ENCODE data around the gene MAN2B2.
"Not testable (repeated sequence)": the region's sequence is repeated elsewhere in the genome, so short reads cannot be mapped to it uniquely, and the experiment has no call there.

Gene MAN2B2

DNA sequence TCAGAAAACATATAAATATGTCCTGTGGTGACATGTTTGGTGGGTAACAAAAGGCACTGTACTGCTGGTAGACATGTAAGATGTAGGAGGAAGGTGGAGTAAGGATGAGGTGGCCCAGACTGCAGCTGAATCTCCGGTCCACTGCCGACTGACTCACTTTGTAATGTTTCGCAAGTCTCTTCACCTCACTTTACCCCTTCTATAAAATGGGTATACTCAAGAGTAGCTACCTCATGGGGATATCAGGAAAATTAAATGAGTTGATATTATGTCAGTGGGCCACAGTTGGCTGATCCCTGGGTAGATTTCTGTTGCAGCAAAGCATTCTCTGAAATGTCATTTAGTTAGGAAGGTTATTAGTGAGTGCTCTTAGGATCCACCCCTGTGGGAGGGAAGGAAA, 87.6 kb downstream of the MAN2B2 start:
- no peak overlapping the region for H3K4me3 ChIP-seq (ENCODE audit: low read depth, low read length)
- no peaks in the 10 kb centered on the region for H3K36me3 ChIP-seq (ENCODE audit: control insufficient read depth, insufficient read depth, low read length)
- H3K9ac ChIP-seq (ENCODE audit: low read length): no peak overlapping the region
- H3K4me1 ChIP-seq (ENCODE audit: control insufficient read depth, insufficient read depth, low read length): peaks cover 9% of the 10 kb centered on the region
- peaks cover 4% of the 10 kb centered on the region; the same call in 1 of the 2 replicates for H3K9me3 ChIP-seq (ENCODE audit: control insufficient read depth, insufficient read depth, low read depth, low read length)
- peaks cover 45% of the 10 kb centered on the region for H3K27me3 ChIP-seq (ENCODE audit: control insufficient read depth, insufficient read depth, low read length)
- H3K27ac ChIP-seq (ENCODE audit: low read depth, low read length): no peak overlapping the region

- Histone ChIP-seq H3K36me3 (ENCODE audit: control insufficient read depth, insufficient read depth, low read length) (no peaks in the 10 kb centered on the region), H3K9me3 (ENCODE audit: control insufficient read depth, insufficient read depth, low read depth, low read length) (peaks cover 4% of the 10 kb centered on the region; the same call in 1 of the 2 replicates), H3K27me3 (ENCODE audit: control insufficient read depth, insufficient read depth, low read length) (peaks cover 36% of the 10 kb centered on the region), H3K27ac (ENCODE audit: low read depth, low read length) (no peak overlapping the region), H3K9ac (ENCODE audit: low read length) (no peak overlapping the region), H3K4me3 (ENCODE audit: low read depth, low read length) (no peak overlapping the region; the same call in 1 of the 2 replicates), H3K4me1 (ENCODE audit: control insufficient read depth, insufficient read depth, low read length) (no peaks in the 10 kb centered on the region)
Observed at GRCh38 chr4:6663596-6664393, 88.8 kb downstream of the MAN2B2 start.

- H3K9ac ChIP-seq (ENCODE audit: low read length): no peak overlapping the region
- peaks cover 4% of the 10 kb centered on the region; the same call in 1 of the 2 replicates for H3K9me3 ChIP-seq (ENCODE audit: control insufficient read depth, insufficient read depth, low read depth, low read length)
- peaks cover 25% of the 10 kb centered on the region; the same call in 1 of the 2 replicates for H3K27me3 ChIP-seq (ENCODE audit: control insufficient read depth, insufficient read depth, low read length)
- no peak overlapping the region for H3K27ac ChIP-seq (ENCODE audit: low read depth, low read length)
- no peak overlapping the region for H3K4me3 ChIP-seq (ENCODE audit: low read depth, low read length)
- no peaks in the 10 kb centered on the region for H3K4me1 ChIP-seq (ENCODE audit: control insufficient read depth, insufficient read depth, low read length)
- H3K36me3 ChIP-seq (ENCODE audit: control insufficient read depth, insufficient read depth, low read length): no peaks in the 10 kb centered on the region
Observed at GRCh38 chr4:6665320-6665654, 90.3 kb downstream of the MAN2B2 start.

DNA sequence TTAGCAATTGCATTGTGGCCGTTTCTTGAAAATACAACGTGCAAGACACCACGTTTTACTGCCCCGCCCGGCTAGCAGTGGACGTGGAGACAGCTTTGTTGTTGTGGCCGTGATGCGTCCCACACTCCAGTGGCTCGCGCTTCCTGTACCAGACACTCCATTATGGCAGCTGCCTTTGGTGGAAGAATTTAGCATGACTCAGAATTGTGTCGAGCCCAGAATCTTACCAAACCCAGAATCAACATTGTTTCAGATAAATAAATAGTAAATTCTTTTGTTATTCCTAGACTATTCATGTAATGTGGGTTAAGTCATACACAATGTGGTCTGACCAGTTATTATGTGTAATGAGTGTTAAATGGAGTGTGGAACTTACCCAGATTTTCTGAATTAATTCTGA, 93.4 kb downstream of the MAN2B2 start:
- Histone ChIP-seq H3K9me3 (ENCODE audit: control insufficient read depth, insufficient read depth, low read depth, low read length) (peaks cover 4% of the 10 kb centered on the region), H3K27ac (ENCODE audit: low read depth, low read length) (no peak overlapping the region), H3K4me1 (ENCODE audit: control insufficient read depth, insufficient read depth, low read length) (no peaks in the 10 kb centered on the region), H3K27me3 (ENCODE audit: control insufficient read depth, insufficient read depth, low read length) (peaks cover 4% of the 10 kb centered on the region; the same call in 1 of the 2 replicates), H3K9ac (ENCODE audit: low read length) (no peak overlapping the region), H3K36me3 (ENCODE audit: control insufficient read depth, insufficient read depth, low read length) (no peaks in the 10 kb centered on the region), H3K4me3 (ENCODE audit: low read depth, low read length) (no peak overlapping the region)

DNA sequence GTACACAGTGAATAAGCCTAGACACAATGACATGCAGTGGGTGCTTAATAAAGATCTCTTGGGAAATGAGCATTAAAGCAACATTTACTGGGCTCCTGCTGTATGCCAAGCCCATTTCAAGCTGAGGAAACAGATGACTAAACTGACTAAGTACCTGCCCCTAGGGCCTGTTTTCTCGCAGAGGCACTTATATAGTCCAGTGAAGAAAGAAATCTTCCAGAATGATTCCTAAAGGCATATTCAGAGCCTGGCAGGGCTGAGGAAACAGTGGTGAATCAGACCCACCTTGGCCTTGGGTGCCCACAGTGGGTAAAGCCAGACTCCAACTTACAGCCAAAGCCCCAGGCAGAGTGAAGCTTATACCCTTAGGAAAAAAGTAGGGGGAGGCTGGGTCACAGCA, 96.7 kb downstream of the MAN2B2 start:
- peaks cover 13% of the 10 kb centered on the region for H3K4me1 ChIP-seq (ENCODE audit: control insufficient read depth, insufficient read depth, low read length)
- no peaks in the 10 kb centered on the region; the same call in 1 of the 2 replicates for H3K9me3 ChIP-seq (ENCODE audit: control insufficient read depth, insufficient read depth, low read depth, low read length)
- H3K27me3 ChIP-seq (ENCODE audit: control insufficient read depth, insufficient read depth, low read length): no peaks in the 10 kb centered on the region
- peaks cover 16% of the 10 kb centered on the region for H3K36me3 ChIP-seq (ENCODE audit: control insufficient read depth, insufficient read depth, low read length)
- no peak overlapping the region for H3K9ac ChIP-seq (ENCODE audit: low read length)
- H3K4me3 ChIP-seq (ENCODE audit: low read depth, low read length): no peak overlapping the region
- no peak overlapping the region for H3K27ac ChIP-seq (ENCODE audit: low read depth, low read length)

DNA sequence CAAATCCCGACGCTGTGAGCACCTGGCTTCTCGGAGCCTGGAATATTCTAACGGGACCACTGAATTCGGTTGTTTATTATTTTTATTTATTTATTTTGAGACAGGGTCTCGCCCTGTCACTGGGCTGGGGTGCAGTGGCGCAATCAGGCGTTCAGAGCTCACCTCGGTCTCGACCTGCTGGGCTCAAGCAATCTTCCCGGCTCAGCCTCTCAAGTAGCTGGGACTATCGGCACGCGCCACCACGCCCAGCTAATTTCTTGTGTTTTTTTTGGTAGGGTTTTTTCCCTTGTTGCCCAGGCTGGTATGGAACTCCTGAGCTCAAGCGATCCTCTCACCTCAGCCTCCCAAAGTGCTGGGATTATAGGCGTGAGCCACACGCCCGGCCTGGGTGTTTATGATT, 97.1 kb downstream of the MAN2B2 start:
- Histone ChIP-seq H3K27ac (ENCODE audit: low read depth, low read length) (no peak overlapping the region), H3K4me1 (ENCODE audit: control insufficient read depth, insufficient read depth, low read length) (peaks cover 15% of the 10 kb centered on the region), H3K36me3 (ENCODE audit: control insufficient read depth, insufficient read depth, low read length) (peaks cover 21% of the 10 kb centered on the region), H3K9ac (ENCODE audit: low read length) (no peak overlapping the region), H3K27me3 (ENCODE audit: control insufficient read depth, insufficient read depth, low read length) (no peaks in the 10 kb centered on the region), H3K9me3 (ENCODE audit: control insufficient read depth, insufficient read depth, low read depth, low read length) (no peaks in the 10 kb centered on the region; the same call in 1 of the 2 replicates), H3K4me3 (ENCODE audit: low read depth, low read length) (no peak overlapping the region)

GRCh38 chr4:6672541-6673190, 97.7 kb downstream of the MAN2B2 start:
- H3K4me3 ChIP-seq (ENCODE audit: low read depth, low read length): peak overlapping the region; percentile 68; the same call in 1 of the 2 replicates

More at GRCh38 chr4:6672541-6673190, 97.7 kb downstream of the MAN2B2 start:
- H3K9ac ChIP-seq (ENCODE audit: low read length); H3K27ac ChIP-seq (ENCODE audit: low read depth, low read length); H3K27me3 ChIP-seq (ENCODE audit: control insufficient read depth, insufficient read depth, low read length); H3K9me3 ChIP-seq (ENCODE audit: control insufficient read depth, insufficient read depth, low read depth, low read length): not testable (repeated sequence)
- peaks cover 15% of the 10 kb centered on the region for H3K4me1 ChIP-seq (ENCODE audit: control insufficient read depth, insufficient read depth, low read length)
- peaks cover 22% of the 10 kb centered on the region for H3K36me3 ChIP-seq (ENCODE audit: control insufficient read depth, insufficient read depth, low read length)
